IPS-18c (cell line): ENCODE measurements around the gene ZBTB4.
"Not testable (repeated sequence)": the region's sequence is repeated elsewhere in the genome, so short reads cannot be mapped to it uniquely, and the experiment has no call there.

Experiments used
- H3K4me3 ChIP-seq: 2 replicates; pipeline ENCODE4 v1.7.0; 2013; ENCODE audit warnings: low read depth, mild to moderate bottlenecking, low read length, moderate library complexity; ENCODE audit not compliant: insufficient read depth
- H3K9me3 ChIP-seq: one replicate; pipeline ENCODE4 v1.6.1; 2013; ENCODE audit warnings: mild to moderate bottlenecking, low read length, moderate library complexity; ENCODE audit not compliant: control insufficient read depth, insufficient read depth

Gene ZBTB4

GRCh38 chr17:7497228-7497627 lies 17.8 kb upstream of the ZBTB4 start:
- no peaks in the 10 kb centered on the region for H3K9me3 ChIP-seq
- H3K4me3 ChIP-seq, result no peak overlapping the region

DNA sequence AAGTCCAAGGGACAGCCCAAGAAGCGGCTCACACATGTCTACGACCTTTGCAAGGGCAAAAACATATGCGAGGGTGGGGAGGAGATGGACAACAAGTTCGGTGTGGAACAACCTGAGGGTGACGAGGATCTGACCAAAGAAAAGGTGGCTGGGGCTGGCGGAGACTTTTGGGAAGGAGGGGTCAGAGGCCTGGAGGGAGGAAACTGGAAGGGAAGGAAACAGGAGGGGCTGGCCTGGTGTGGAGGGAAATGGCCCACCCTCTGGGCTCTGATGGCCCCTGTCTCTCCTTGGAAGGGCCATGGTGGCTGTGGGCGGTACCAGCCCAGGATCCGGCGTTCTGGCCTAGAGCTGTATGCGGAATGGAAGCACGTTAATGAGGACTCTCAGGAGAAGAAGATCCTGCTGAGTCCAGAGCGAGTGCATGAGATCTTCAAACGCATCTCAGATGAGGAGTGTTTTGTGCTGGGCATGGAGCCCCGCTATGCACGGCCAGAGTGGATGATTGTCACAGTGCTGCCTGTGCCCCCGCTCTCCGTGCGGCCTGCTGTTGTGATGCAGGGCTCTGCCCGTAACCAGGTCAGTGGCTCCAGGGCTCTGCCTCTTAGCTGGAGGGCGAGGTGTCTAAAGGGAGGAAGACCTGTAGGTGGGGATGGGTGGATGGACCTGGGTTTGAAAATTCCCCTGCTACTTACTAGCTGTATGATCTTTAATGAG lies 17.2 kb upstream of the ZBTB4 start:
- no peaks in the 10 kb centered on the region for H3K9me3 ChIP-seq
- no peak overlapping the region for H3K4me3 ChIP-seq

DNA sequence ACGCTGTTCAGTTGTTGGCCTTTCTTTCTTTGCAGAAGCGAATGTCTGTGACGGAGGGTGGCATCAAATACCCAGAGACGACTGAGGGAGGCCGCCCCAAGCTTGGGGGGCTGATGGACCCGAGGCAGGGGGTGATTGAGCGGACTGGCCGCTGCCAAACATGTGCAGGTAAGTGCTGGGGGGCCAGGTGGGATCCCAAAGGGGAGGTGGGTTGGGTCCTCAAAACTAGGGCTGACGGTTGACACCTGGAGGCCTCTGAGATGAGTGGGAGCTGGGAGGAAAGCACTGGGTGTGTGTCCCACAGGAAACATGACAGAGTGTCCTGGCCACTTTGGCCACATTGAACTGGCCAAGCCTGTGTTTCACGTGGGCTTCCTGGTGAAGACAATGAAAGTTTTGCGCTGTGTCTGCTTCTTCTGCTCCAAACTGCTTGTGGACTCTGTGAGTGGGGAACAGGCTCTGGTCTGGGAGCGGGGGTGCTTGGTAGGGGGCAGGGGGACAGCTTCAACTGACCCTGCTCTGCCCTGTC lies 16.5 kb upstream of the ZBTB4 start:
- no peaks in the 10 kb centered on the region for H3K9me3 ChIP-seq
- H3K4me3 ChIP-seq, result no peak overlapping the region

DNA sequence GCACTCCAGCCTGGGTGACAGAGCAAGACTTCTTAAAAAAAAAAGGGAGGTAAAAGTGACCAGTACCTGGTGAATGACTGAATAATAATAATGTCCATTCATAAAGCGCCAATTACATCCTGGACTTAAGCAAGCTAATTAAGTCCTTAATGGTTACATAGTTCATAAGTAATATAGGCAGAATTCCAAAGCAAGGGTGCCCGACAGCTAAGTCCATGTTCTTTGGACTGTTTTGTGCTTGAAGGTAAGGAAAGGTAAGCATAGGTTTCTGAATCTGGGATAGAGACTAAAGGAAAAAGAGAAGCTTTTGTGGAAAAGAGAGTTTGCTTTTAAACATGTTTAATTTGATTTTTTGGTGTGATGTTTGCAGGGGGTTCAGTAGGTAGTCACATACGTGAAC lies 14.5 kb upstream of the ZBTB4 start:
- Histone ChIP-seq H3K4me3 (no peak overlapping the region), H3K9me3 (no peaks in the 10 kb centered on the region)

DNA sequence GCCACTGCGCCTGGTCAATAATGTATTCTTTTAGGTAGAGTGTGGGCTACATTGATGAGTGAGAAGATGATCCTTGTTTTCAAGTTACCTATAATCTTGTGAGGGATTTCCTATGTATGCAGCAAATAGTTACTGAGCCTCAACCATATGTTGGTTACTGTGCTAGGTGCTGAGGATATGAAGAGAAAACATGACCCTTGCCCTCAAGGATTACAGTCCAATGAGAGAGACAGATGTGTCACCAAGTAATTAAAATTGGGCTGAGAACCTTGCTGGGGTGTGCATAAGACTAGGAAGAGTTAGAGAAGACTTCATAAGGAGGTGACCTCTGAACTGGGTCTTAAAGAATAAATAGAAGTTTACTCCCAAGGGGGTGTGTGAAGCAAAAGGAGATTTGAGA lies 12.2 kb upstream of the ZBTB4 start:
- no peak overlapping the region for H3K4me3 ChIP-seq

GRCh38 chr17:7490144-7490543 lies 10.7 kb upstream of the ZBTB4 start:
- Histone ChIP-seq H3K9me3 (no peaks in the 10 kb centered on the region), H3K4me3 (no peak overlapping the region)

More for the DNA sequence above, 12.2 kb upstream of the ZBTB4 start:
- H3K9me3 ChIP-seq, result no peaks in the 10 kb centered on the region

GRCh38 chr17:7486181-7486580 lies 6.8 kb upstream of the ZBTB4 start:
- Histone ChIP-seq H3K9me3 (no peaks in the 10 kb centered on the region), H3K4me3 (peak overlapping the region; percentile 73; the same call in 1 of the 2 replicates)

DNA sequence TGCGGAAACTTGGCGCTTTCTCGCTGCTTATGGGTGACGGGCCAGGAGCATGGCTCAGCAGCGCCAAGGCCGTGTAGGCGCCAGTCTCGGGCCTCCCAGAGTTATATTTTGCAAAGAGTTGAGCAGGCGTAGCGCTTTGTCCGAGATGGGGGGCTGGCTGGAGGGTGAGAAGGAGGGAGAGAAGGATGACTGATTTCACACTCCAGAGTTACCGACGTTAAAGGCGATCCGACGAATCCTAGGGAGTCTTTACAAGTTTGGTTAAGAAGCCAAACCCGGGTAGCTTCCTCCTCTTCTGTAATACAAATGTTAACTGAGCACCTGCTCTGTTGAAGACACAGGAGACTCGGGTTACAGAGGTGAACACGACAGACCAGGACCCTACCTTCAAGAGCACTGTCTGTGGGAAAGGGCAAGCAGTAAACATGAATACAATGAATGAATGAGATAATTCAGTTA lies 5.5 kb upstream of the ZBTB4 start:
- H3K9me3 ChIP-seq, result no peaks in the 10 kb centered on the region
- peak overlapping the region; percentile 73 for H3K4me3 ChIP-seq

- H3K9me3 ChIP-seq, result no peaks in the 10 kb centered on the region
- peak within 1 kb of the TSS; percentile 77 for H3K4me3 ChIP-seq
These were observed 4.9 kb upstream of the ZBTB4 start, which contains the start of gene POLR2A for GRCh38 chr17:7484067-7484918. TSS of gene POLR2A (plus strand) at chr17:7484366.

GRCh38 chr17:7483255-7484066 lies 4.0 kb upstream of the ZBTB4 start:
- H3K4me3 ChIP-seq, result peak overlapping the region; percentile 77
- H3K9me3 ChIP-seq, result no peaks in the 10 kb centered on the region

GRCh38 chr17:7482742-7483088 lies 3.3 kb upstream of the ZBTB4 start:
- H3K9me3 ChIP-seq, H3K4me3 ChIP-seq: not testable (repeated sequence)

DNA sequence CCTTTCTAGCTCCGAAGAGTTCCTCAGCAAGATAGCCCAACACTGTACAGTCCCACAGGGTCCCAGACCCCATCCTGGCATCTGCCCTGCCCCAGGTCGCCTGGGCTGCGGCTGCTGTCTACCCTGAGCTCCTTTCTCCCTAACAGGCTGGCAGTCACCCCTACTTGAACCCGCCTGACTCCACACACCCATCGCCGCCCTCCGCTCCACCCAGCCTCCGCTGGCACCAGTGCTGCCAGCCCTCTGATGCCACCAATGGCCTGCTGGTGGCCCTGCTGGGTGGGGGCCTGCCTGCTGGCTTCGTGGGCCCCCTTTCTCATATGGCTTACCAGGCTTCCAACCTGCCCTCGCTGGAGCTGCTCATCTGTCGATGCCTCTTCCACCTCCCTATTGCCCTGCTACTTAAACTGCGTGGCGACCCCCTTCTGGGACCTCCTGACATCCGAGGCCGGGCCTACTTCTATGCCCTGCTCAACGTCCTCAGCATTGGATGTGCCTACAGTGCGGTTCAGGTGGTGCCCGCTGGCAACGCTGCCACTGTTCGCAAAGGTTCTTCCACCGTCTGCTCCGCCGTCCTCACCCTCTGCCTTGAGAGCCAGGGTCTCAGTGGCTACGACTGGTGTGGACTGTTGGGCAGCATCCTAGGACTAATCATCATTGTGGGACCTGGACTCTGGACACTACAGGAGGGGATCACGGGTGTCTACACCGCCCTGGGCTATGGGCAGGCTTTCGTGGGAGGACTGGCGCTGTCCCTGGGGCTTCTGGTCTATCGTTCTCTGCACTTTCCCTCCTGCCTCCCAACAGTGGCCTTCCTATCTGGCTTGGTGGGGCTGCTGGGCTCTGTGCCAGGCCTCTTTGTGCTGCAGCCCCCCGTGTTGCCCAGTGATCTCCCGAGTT lies 2.7 kb upstream of the ZBTB4 start:
- not testable (repeated sequence) for H3K9me3 ChIP-seq, H3K4me3 ChIP-seq

DNA sequence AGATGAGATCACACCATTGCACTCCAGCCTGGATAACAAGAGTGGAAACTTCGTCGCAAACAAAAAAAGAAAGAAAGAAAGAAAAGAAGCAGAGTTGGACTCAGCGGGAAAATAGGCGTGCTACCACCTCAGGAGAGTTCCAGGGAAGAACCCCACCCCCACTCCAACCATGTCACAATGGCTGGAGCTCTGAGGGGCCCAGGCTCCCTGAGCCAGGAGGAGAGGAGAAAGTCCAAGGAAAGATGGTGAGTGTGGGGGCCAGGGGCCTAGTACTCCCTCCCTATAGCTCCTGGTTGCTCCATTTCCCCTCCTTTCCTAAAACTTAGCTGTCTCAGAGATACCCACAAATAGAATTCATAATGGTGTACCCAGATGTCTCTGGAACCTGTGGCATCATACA lies 1.8 kb upstream of the ZBTB4 start, which contains the start of gene SLC35G6:
Gene SLC35G6 (plus strand): TSS at position 172 of the 400 bp plus-strand sequence. CDS start 71 bp downstream, at position 243.
- not testable (repeated sequence) for H3K9me3 ChIP-seq, H3K4me3 ChIP-seq

DNA sequence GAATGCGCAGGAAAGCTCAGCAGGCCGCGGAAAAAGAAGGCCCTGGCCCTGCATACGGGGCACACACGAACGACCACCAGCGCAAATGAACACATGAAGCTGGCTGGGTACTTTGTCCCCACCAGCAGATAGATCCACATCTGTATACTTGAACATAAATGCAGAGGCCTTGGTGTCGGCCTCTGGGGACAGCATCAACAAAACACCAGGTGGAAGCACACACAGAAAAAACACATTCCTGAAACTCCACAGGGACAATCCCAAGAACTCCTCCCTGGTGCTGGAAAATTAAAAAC lies 606 bp upstream of the ZBTB4 start:
- Histone ChIP-seq H3K4me3 (peak overlapping the region; percentile 61), H3K9me3 (no peaks in the 10 kb centered on the region)

DNA sequence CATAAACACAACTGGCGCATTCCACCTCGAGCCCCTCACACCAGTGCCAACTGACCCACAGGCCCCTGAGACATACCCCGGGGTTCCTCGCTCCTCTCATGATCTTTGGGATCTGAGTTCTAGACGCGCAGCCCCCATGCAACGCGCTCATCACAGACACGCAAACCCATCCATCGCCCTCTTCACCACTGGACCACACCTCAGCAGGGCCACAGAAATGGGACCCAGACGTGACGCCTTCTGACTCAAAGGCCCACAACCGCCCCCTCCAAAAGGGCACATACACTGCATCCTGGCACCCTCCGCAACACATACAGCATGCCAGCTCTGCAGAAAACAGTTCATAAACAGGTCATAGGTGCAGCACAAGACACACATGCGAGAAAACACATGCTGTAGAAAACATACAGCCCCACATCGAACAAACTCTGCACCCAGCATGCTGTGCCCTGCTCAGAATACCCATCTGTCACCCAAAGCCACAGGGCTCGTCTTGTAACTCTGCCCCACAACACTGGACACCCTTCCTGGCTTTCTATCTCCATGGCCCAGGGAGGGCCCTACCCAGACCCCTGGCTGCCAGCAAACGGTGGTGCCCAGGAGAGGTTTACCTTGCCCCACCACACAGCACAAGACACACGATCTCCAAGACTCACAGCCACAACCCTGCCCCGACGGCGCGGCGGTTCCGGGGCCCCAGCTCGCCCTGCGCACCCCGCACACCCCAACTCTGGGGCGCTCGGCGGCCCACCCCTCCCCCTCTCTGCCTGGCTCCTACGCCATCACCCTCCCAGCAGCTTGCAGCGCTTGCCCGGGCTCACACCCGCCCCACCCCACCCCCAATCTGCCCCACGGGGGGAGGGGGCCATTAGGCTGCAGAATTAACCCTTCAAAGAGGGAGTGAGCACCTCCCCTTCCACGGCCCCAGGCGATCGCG lies 887 bp downstream of the ZBTB4 start:
- H3K4me3 ChIP-seq, result peak overlapping the region; percentile 81
- H3K9me3 ChIP-seq, result no peaks in the 10 kb centered on the region
